ENCODE results near the gene HAGHL. TPM values are rescaled to one million over a fixed set of nuclear protein-coding genes. Genes with fewer than 3 reads are reported as not detected.

The HAGHL gene
- total and polyA plus RNA-seq, 2 of the 8 experiments (the other 6 are each of a cell fraction or from before 2014, with no cell fraction given) = 26.6 to 26.9 TPM

- Histone ChIP-seq H3K9me3 (ENCODE audit: insufficient read depth in 2 of 2, low read depth in 1 of 2, low read length in 1 of 2) (no peaks in the 10 kb centered on the region), H3K79me2 (ENCODE audit: control insufficient read depth in 1 of 2, insufficient read depth in 2 of 2, low read length in 2 of 2) (no peaks in the 10 kb centered on the region), H3K4me1 (replicated peaks in 1 of 4; ENCODE audit: control insufficient read depth in 3 of 4, insufficient read depth in 4 of 4, low read length in 3 of 4) (peaks cover 0 to 8% (median 5%) of the 10 kb centered on the region in 4 experiments; a peak in 4 of 7 replicates), H3K4me2 (ENCODE audit: insufficient read depth in 1 of 2, low read depth in 2 of 2, low read length in 2 of 2) (no peak overlapping the region), H4K20me1 (replicated peaks in 1 of 2; ENCODE audit: control insufficient read depth in 1 of 2, insufficient read depth in 2 of 2, low read length in 2 of 2) (no peaks in the 10 kb centered on the region), H4K91ac (replicated peaks; ENCODE audit: insufficient read length, low read length) (no peak overlapping the region), H2BK20ac (ENCODE audit: low read length) (no peak overlapping the region), H3K18ac (ENCODE audit: extremely low read depth, low read length) (no peak overlapping the region; the same call in 1 of the 2 replicates), H4K5ac (ENCODE audit: insufficient read length, low read depth, low read length) (no peak overlapping the region), H3K4me3 (ENCODE audit: extremely low read depth in 1 of 4, insufficient read depth in 2 of 4, low read depth in 3 of 4, low read length in 4 of 4) (no peak overlapping the region), H3K27ac (ENCODE audit: low read depth, low read length) (no peak overlapping the region), H3K14ac (ENCODE audit: insufficient read length) (no peak overlapping the region), H2AFZ (ENCODE audit: low read length) (no peak overlapping the region), H3K23me2 (ENCODE audit: low read depth, low read length) (no peaks in the 10 kb centered on the region; the same call in 1 of the 2 replicates), H3K27me3 (replicated peaks in 1 of 4; ENCODE audit: control insufficient read depth in 3 of 4, extremely low read depth in 1 of 4, insufficient read depth in 3 of 4, low read length in 3 of 4) (no peaks in the 10 kb centered on the region), H3K79me1 (ENCODE audit: low read depth, low read length) (no peaks in the 10 kb centered on the region), H3K9ac (replicated peaks in 1 of 4; ENCODE audit: extremely low read depth in 1 of 4, low read depth in 3 of 4, low read length in 3 of 4) (no peak overlapping the region), H3K36me3 (ENCODE audit: control insufficient read depth in 2 of 4, insufficient read depth in 4 of 4, low read length in 3 of 4) (no peaks in the 10 kb centered on the region), H2BK12ac (ENCODE audit: low read depth, low read length) (peak overlapping the region; percentile 77; the same call in 1 of the 2 replicates), H2BK5ac (ENCODE audit: low read depth, low read length) (peak overlapping the region; percentile 44; the same call in 1 of the 2 replicates), H2BK120ac (replicated peaks; ENCODE audit: low read depth, low read length) (no peak overlapping the region), H3K23ac (ENCODE audit: insufficient read length) (no peak overlapping the region), H2BK15ac (ENCODE audit: low read length) (peak overlapping the region; percentile 98), H4K8ac (ENCODE audit: extremely low read depth, insufficient read depth, low read length) (peak overlapping the region; percentile 86; the same call in 1 of the 2 replicates), H2AK5ac (ENCODE audit: low read depth, low read length) (no peak overlapping the region), H3K4ac (replicated peaks; ENCODE audit: insufficient read length, low read depth, low read length) (no peak overlapping the region), H3K56ac (replicated peaks; ENCODE audit: insufficient read length, low read depth, low read length) (no peak overlapping the region)
- no peak for DNase-seq (ENCODE audit: low read depth in 1 of 2, low spot score in 2 of 2)
- CTCF ChIA-PET (ENCODE audit: partially characterized antibody) = interaction anchor here (1.5 to 4.0 kb wide), 3 partner anchors 21 to 54 kb away, joined by 4 to 22 read pairs (median 14); no protein-coding TSS in a partner anchor
- POLR2A ChIA-PET (ENCODE audit: partially characterized antibody) = interaction anchor here (1.1 to 1.4 kb wide), 3 partner anchors 10 to 44 kb away, joined by 4 to 5 read pairs (median 4); partner anchors contain the start of gene ANTKMT
- 89% methylated on average over 7 of the region's 20 CpGs; no CpG with 5 or more reads in 1 of the 2 experiments for WGBS, 2 experiments (ENCODE audit: extremely low coverage in 1 of 2, insufficient coverage in 1 of 2, insufficient read length in 1 of 2, insufficient replicate concordance in 2 of 2, low coverage in 1 of 2, low lambda C conversion rate in 2 of 2, missing lambda C conversion rate in 1 of 2)
- FAIRE-seq = no peak
- TF ChIP-seq CBX8 (IDR thresholded peaks at IDR 0.05; ENCODE audit: borderline replicate concordance, low read depth, low read length) = no peak
- no peak for TF ChIP-seq NANOG (IDR thresholded peaks at IDR 0.05; ENCODE audit: insufficient read depth, low read depth, low read length, poor library complexity, severe bottlenecking)
- TF ChIP-seq SIN3A (conservative IDR thresholded peaks at IDR 0.05 in 1 of 2, IDR thresholded peaks at IDR 0.05 in 1 of 2; ENCODE audit: low read depth in 1 of 2, low read length in 2 of 2) = no peak
- no peak for TF ChIP-seq ASH2L (IDR thresholded peaks at IDR 0.05; ENCODE audit: low read length)
- TF ChIP-seq BRCA1 (IDR thresholded peaks at IDR 0.05; ENCODE audit: low read depth, low read length) = no peak
- no peak for TF ChIP-seq CREB1 (IDR thresholded peaks at IDR 0.05)
- TF ChIP-seq SAP30 (IDR thresholded peaks at IDR 0.05; ENCODE audit: insufficient read depth, insufficient replicate concordance, low read length) = no peak
- TF ChIP-seq TAF7 (optimal IDR thresholded peaks at IDR 0.05; ENCODE audit: borderline replicate concordance, low read depth, low read length) = no peak
- no peak for TF ChIP-seq RNF2 (IDR thresholded peaks at IDR 0.05; ENCODE audit: borderline replicate concordance, low read depth, low read length, missing control alignments, poor library complexity, severe bottlenecking)
- TF ChIP-seq SRF (IDR thresholded peaks at IDR 0.05; ENCODE audit: low read depth, low read length) = no peak
- TF ChIP-seq EP300 (IDR thresholded peaks at IDR 0.05; ENCODE audit: borderline replicate concordance in 1 of 2, low read depth in 2 of 2, low read length in 2 of 2) = no peak
- no peak for TF ChIP-seq SP1 (IDR thresholded peaks at IDR 0.05; ENCODE audit: low read depth, low read length)
These were observed 37.4 kb downstream of the HAGHL start for GRCh38 chr16:764184-764750.

Data from H1 (cell line).